Activated CD8-positive, alpha-beta memory T cell treated with anti-CD3 and anti-CD28 coated beads for 48 hours (primary cell): ENCODE results near the gene RAD51D.
A peak's percentile ranks its signal among the peaks of the same experiment; 100 is the strongest.
"Not testable (repeated sequence)": the region's sequence is repeated elsewhere in the genome, so short reads cannot be mapped to it uniquely, and the experiment has no call there.

Experiments used
- DNase-seq, 3 experiments: peaks; one replicate each; pipeline ENCODE4 v3.0.0-alpha.2; 2020; ENCODE audit warnings: low read depth in 2 of 3, low spot score in 2 of 3

RAD51D gene

DNA sequence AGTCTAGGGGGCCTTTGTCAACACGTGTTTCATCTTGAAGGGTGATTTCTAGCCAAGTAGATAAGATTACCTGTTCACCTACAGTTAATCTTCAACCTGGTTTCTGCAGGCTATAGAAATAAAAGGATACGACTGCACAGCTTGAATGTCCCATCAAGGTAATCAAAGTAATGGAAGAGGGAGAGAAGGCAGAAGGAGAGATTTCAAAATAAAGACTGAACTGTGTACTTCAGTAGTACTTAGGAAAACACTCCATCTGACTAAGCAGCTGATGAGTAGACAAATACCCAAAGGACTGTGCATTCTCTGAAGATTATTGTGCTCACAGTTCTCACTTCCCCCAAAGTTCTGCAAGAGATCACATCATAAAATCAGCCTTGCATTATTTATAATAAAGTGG is 50.3 kb downstream of the RAD51D start:
- no peak for DNase-seq

DNA sequence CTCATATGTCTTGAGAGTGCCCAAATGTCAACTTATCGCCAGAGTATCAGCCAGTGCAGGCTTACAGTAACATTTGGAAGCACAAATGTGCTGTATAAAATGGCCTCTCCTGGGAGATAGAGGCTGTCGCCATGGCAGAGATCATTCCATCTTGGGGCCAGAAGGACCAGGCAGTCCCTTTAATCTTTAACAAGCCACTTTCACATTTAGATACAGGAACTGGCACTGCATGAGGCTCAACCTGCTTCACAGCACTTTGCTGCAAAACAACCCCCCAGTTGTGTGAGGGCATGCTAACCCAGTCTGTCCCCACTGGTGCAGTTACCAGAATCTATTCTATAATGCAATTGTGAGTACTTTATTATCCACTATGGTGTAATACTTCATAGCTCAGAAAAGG is 51.4 kb downstream of the RAD51D start:
- no peak for DNase-seq

DNA sequence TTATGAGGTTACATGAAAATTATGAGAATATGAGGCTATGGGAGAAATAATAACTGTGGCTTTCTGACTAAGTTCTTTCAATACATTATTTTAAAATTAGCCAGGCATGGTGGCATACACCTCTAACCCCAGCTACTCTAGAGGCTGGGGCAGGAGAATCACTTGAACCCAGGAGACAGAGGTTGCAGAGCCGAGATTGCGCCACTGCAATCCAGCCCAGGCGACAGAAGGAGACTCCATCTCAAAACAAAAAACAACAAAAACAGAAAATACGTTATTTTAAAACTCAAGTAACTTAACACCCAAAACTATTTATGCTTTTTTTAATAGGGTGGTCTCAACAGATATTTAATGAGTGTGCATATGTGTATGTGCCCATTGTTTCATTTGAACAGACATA is 53.8 kb downstream of the RAD51D start:
- DNase-seq, result no peak

DNA sequence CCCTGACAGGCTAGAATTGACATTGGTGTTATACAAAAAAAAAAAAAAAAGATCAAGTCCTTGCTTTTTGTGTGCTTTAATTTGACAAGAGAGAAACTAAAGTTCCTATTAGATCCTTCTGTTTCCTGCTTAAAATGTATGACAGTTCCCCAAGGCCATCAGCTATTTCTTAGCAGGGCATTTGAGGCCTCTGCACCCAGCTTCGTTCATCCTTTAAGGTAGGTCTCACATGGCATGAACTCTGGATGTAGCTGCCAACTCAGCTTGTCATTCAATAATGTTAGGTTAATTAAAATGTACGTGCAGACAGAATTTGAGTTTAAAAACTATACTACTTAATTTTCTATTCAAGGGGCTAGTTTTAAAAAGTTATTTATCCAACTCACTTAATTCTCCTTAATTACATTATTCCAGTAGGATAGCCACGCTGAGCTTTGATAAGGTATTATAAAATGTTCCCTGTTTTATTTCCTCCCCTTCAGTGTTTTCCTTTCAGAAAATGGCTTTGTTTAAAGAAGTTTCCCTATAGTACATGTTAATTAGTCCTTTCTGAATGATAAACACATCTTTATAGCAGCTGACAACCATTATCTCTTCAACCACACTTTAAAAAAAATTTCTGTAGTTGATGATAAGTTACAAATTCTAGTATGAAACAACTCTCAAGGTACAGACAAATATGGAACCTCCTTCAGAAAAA is 55.0 kb downstream of the RAD51D start:
- DNase-seq, result no peak

DNA sequence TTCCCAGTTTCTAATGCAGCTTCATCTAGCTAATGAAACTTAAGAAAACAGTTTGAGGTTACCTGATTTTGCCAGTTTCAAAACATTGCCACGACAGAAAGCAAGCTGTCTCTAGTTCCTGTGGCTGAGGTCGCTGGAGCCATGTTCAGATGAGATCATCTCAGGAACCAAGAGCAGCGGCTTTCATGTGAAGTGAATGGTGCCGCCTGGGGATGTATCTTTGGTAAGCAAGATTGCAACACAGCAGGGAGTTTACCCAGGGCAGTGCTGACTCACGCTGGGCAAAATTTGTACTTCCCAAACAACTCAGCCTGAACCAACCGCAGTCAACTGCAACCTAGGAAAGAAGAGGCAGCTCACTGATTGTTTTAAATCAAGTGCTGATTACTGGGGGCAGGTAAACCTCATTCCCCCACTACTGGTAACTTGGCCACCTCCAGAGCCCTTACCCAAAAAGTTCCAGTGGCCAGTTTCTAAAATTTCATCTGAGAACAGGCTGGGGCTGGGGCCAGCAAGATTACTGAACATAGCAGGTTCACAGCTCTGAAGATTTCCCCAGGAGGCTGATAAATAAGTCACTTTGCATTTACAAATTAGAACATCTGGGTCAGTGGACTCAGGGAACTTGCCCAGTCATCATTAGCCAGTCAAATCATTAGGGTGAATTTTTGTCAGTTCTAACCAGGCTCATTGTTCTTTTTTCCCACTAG is 56.0 kb downstream of the RAD51D start, which contains the start of gene RFFL:
TSS of gene RFFL (minus strand) at position 194 of the 710 bp plus-strand sequence. CDS start 37,154 bp downstream, outside the sequence.
- DNase-seq, result peak; percentile 40 to 69 (median 66)

DNA sequence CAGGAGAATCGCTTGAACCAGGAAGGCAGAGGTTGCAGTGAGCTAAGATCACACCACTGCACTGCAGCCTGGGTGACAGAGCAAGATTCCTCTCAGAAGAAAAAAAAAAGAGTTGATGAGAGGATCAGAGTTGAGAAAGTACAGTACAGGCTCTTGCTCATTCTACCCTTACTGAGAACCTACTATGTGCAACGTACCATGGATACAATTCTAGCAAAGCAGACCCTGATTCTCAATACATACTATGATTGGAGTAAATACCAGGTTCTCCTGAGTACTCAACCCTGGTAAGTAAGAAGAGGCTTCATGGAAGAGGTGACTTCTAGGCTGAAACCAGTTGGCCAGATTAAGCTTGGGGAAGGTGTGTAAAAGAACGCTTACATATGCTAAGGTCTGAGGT is 57.4 kb downstream of the RAD51D start:
- no peak for DNase-seq

DNA sequence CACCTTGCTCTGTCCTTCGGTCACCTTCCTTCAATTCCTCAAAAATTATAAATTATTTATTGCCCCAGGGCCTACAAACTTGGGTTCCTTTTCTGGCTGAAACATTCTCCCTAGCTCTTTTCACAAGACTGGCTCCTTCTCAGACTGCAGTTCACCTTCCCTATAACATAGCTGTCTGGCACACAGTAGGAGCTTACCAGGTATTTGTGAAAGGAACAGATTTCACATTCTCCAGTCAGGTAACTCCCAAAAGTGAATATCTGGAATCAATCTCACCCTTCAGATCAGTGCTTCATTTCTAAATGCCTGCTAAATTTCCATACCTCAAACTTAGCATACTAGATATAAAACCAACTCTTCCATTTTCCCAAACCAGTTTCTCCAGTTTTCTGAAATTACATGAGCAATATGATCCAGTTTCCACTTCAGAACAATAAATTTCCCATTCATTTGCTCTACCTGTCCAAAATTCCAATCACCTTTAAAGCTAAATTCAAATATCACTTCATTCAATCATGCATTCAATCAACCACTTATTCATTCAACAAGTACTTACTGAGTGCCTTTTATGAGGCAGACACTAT is 62.2 kb downstream of the RAD51D start:
- DNase-seq, result no peak

DNA sequence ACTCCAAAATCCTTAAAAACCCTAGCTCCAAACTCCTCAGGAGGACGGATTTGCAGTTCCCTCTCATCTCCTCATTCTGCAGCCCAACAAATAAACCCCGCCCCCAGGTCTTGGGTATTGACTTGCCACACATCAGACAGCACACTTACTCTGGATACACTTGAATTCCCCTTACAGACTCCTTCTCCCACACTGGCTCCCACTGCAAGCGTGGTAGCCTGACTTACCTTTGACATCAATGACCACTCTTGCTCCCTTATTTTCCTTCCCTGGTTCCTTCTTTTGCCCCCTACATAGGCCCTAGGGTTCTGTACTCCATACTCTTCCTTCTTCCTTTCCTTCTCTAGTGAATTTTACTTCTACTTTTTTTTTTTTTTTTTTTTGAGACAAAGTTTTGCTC is 63.6 kb downstream of the RAD51D start:
- DNase-seq, result no peak

DNA sequence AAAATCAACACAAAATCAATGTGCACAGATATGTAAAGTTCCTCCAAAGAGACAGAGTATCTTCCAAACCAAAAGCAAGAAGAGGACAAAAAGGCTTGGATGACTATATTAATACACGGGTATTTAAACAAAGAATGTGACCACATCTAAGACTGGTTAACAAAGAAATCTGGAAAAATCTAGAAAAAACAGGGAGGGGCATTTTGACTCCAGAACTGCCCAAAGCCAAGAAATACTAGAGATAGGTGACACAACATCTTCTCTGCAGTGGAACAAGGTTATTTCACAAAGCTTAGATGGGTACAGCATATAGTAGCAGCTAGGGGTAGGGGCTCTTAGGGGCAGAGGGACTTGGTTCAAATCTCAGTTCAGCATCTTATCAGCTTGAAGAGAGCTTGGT is 66.5 kb downstream of the RAD51D start:
- DNase-seq, result no peak

DNA sequence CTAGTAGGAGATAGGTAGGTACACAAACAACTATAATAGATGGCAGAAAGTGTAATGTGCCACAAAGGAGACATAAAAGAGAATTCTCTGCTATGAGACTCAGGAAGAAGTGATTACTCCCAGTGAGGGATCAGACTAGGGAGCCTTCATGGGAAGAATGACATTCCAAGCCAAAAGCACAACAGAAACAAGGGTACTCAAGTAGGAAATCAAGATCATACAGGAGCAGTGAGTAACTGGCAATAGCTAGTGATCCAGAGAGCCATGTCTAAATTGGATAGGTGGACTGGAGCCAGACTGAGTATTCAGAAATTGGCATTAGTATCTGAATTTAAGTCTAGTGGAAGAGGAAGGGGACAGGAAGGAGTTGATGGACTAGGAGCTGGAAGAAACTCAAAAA is 66.9 kb downstream of the RAD51D start:
- DNase-seq, result no peak

DNA sequence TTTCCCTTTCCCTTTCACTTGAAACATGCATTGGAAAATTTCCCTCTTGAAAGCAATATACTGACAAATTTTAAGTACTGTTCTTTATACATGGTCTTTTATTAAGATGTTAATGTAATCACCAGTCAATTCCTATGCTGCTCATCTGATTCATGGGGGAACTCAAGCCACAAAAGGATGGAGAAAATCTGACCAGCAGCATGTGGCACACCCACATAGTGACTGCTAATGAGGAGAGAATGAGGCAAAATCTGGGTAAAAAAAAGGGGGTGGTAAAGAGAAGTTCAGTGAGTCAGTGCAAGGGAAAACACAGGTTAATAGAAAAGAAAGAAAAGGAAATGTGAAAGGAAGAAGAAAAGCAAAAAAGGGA is 67.4 kb downstream of the RAD51D start:
- no peak for DNase-seq

DNA sequence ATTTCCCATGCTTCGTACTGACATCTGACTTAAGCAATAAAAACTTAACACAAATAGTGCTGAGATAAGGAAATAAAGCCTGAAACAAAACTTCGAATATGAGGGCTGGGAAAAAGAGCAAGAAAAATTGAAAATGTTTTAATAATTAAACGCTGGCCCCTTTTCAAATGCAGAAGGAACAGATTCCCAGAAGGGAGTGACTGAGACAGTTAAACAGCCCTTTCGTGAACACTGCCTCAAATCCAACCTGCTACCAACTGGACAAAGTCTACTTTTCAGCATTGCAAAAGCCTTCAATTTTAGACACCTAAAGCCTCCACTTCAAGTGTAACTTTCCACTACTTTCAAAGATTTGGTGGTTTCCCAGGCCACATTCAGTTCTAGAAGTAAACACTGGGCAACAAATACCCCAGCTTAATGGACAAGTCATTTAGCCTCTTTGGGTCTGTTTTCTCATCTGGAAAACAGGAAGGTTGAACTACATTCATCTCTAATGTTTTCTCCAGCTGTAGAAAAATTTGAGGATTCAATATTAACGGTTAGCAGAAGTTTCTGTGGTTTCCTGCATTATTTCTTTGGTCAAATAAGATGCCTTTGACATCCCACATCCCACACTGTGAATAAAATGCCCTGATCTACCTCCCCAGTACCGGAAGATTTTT is 68.0 kb downstream of the RAD51D start:
- DNase-seq, result no peak

DNA sequence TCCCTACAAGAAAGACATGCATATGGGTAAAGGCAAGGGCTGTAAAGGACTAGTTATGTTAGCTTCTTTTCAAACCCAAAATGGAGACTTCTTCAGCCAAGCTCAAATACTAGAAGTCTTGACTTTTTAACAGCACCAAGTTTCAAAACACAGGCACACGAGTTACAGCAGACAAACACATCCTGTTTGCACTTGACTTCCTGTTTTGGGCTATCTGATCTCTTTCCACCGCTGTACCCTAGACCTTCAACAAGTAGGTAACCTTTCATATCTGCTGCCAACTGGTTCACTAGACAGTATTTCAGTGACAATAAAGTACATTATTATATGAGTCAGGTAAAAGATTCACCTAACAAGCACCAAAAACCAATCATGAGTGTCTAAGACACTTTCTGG is 68.5 kb downstream of the RAD51D start:
- DNase-seq, result no peak

DNA sequence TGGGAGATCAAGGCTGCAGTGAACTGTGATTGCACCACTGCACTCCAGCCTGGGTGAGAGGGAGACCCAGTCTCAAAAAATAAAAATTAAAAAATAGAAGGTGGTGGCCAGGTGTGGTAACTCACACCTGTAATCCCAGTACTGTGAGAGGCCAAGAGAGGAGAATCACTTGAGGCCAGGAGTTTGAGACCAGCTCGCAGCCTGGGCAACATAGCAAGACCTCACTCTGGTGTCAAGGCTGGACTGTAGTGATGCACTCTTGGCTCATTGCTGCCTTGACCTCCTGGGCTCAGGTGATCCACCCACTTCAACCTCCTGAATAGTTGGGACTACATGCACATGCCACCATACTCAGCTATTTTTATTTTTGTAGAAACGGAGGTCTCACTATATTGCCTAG is 69.5 kb downstream of the RAD51D start:
- no peak for DNase-seq

DNA sequence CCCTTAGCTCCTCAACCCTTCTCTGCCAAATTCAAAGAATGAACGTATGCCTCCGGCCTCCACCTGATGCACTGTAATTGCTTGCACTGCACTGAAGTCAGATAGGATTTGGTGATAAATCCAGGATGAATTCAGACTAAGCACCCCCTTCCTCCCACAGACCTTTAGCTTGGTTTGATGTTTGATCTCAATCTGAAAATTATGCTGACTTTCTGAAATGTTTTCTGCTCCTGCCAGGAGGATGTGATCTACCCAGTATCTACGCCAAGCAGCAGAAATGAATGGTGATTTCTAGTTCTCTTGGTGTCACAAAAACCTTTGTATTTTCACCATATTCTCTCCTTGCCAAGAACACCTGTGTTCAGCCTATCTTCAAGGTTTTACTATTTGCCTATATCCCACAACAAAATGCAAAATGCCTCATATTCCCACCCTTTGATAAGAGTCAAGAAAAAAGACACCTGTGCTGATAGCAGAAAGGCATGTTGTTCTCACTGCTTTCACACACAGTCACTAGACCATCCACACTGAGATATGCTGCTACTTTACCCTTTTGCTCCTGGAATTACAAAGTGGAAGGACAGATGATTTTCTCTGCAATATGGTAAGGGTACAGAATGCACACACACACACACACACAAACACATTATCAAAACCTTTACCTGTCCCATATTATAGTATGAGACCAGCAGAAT is 70.8 kb downstream of the RAD51D start:
- DNase-seq, result no peak

DNA sequence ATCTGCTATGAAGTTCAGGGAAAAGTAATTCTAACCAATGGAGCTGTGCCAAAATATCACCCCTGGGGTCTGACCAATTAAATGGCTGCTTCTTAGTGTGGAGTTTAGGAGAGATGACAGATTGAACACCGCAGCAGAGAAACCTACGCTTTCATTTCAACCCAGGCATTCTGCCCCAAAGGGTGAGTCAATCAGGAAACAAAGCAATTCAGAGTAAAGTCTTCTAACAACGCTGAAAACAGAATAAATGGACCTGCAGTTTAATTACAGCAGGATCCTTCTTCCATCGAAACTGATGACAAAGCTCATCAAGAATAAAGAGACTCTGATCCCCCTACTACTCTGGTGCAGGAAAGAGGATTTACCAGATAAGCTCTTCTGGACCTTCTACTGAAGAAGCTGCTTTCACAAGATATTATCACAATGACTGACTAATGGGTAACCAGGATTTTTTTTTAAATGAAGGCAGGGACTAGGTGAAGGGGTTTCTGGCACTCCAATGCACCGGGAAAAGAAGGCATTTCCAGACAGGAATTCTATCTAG is 72.8 kb downstream of the RAD51D start:
- peak in 1 of 3 experiments; percentile 30 for DNase-seq

DNA sequence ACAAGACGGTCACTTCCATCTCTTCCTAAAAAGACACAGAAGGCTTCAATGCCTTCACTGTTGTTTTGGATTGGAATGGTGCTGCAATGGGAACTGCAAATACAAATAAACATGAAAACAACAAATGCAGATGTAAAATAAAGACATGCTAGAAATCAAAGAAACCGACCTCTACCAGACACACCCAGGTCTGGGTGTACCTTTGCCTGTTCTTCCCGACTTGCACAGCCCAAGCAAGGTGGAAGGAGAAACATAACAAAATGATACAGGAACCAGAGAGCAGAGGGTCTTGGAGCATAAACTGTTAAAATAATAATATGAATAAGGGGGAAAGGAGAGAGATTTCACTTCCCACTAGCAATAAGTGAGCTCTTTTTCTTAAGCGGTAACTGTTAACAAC is 73.4 kb downstream of the RAD51D start:
- no peak for DNase-seq

DNA sequence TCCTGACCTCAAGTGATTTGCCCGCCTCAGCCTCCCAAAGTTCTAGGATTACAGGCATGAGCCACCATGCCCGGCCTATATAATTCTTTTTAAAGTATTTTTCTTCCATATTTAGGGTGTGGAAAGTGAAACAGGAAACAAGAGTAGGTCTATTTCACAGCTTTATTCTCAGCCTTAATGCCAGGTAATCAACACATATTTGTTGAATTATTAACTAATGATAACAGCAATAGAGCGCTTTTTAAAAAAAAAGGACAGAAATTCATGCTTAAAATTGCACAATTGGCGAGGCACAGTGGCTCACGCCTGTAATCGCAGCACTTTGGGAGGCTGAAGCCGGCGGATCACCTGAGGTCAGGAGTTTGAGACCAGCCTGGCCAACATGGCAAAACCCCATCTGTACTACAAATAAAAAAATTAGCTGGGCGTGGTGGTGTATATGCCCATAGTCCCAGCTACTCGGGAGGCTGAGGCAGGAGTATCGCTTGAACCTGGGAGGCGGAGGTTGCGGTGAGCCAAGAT is 74.1 kb downstream of the RAD51D start:
- not testable (repeated sequence) for DNase-seq

DNA sequence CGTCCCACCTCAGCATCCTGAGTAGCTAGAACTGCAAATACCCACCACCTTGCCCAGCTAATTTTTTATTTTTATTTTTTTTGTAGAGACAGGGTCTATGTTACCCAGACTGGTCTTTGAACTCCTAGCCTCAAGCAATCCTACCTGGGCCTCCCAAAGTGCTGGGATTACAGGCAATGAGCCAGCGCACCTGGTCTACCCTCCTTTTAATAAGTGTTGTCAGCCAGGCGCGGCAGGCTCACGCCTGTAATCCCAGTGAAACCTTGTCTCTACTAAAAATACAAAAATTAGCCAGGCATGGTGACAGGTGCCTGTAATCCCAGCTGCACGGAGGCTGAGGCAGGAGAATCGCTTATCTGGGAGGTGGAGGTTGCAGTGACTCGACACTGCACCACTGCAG is 75.5 kb downstream of the RAD51D start:
- DNase-seq, result no peak
